Measurements from ENCODE around the gene PTCD2.

Gene PTCD2

GRCh38 chr5:72319976-72320752, at the start of gene PTCD2, which contains the start of gene MRPS27:
Gene PTCD2 (plus strand): TSS chr5:72320373. CDS start chr5:72320383, 10 bp downstream.
Gene MRPS27 (minus strand): TSS chr5:72320240. CDS start chr5:72320221, 19 bp downstream.
- peak; percentile 81 to 90 for DNase-seq (ENCODE audit: low read depth in 1 of 2, low spot score in 1 of 2)

- DNase-seq (ENCODE audit: low read depth in 1 of 2, low spot score in 1 of 2) = no peak
Observed at GRCh38 chr5:72271702-72272101, 48.5 kb upstream of the PTCD2 start.

- no peak for DNase-seq (ENCODE audit: low read depth in 1 of 2, low spot score in 1 of 2)
Observed at GRCh38 chr5:72272398-72272797, 47.8 kb upstream of the PTCD2 start.

GRCh38 chr5:72273547-72273946, 46.6 kb upstream of the PTCD2 start:
- DNase-seq (ENCODE audit: low read depth in 1 of 2, low spot score in 1 of 2) = no peak

GRCh38 chr5:72276219-72276752, 43.9 kb upstream of the PTCD2 start:
- no peak for DNase-seq (ENCODE audit: low read depth in 1 of 2, low spot score in 1 of 2)

- DNase-seq (ENCODE audit: low read depth in 1 of 2, low spot score in 1 of 2) = no peak
Observed at GRCh38 chr5:72280581-72281069, 39.5 kb upstream of the PTCD2 start.

GRCh38 chr5:72281430-72281763, 38.8 kb upstream of the PTCD2 start:
- no peak for DNase-seq (ENCODE audit: low read depth in 1 of 2, low spot score in 1 of 2)

- DNase-seq (ENCODE audit: low read depth in 1 of 2, low spot score in 1 of 2) = no peak
Observed at GRCh38 chr5:72281764-72282499, 38.2 kb upstream of the PTCD2 start.

- DNase-seq (ENCODE audit: low read depth in 1 of 2, low spot score in 1 of 2) = no peak
Observed at GRCh38 chr5:72282878-72283277, 37.3 kb upstream of the PTCD2 start.

GRCh38 chr5:72283358-72283757, 36.8 kb upstream of the PTCD2 start:
- DNase-seq (ENCODE audit: low read depth in 1 of 2, low spot score in 1 of 2) = no peak

- no peak for DNase-seq (ENCODE audit: low read depth in 1 of 2, low spot score in 1 of 2)
Observed at GRCh38 chr5:72284559-72285423, 35.4 kb upstream of the PTCD2 start.

GRCh38 chr5:72285424-72285821, 34.8 kb upstream of the PTCD2 start:
- no peak for DNase-seq (ENCODE audit: low read depth in 1 of 2, low spot score in 1 of 2)

- no peak for DNase-seq (ENCODE audit: low read depth in 1 of 2, low spot score in 1 of 2)
Observed at GRCh38 chr5:72286798-72287197, 33.4 kb upstream of the PTCD2 start.

GRCh38 chr5:72288924-72289323, 31.2 kb upstream of the PTCD2 start:
- DNase-seq (ENCODE audit: low read depth in 1 of 2, low spot score in 1 of 2) = no peak

- no peak for DNase-seq (ENCODE audit: low read depth in 1 of 2, low spot score in 1 of 2)
Observed at GRCh38 chr5:72290356-72291133, 29.6 kb upstream of the PTCD2 start.

GRCh38 chr5:72291601-72292000, 28.6 kb upstream of the PTCD2 start:
- DNase-seq (ENCODE audit: low read depth in 1 of 2, low spot score in 1 of 2) = no peak

GRCh38 chr5:72292411-72292810, 27.8 kb upstream of the PTCD2 start:
- no peak for DNase-seq (ENCODE audit: low read depth in 1 of 2, low spot score in 1 of 2)

- DNase-seq (ENCODE audit: low read depth in 1 of 2, low spot score in 1 of 2) = no peak
Observed at GRCh38 chr5:72293495-72294055, 26.6 kb upstream of the PTCD2 start.

- no peak for DNase-seq (ENCODE audit: low read depth in 1 of 2, low spot score in 1 of 2)
Observed at GRCh38 chr5:72294473-72294872, 25.7 kb upstream of the PTCD2 start.

GRCh38 chr5:72295539-72295938, 24.6 kb upstream of the PTCD2 start:
- no peak for DNase-seq (ENCODE audit: low read depth in 1 of 2, low spot score in 1 of 2)
